GM19395 (cell line): ENCODE measurements around the gene GABRQ.

Experiments used
- ATAC-seq: cut with Tn5 transposase; IDR thresholded peaks from one replicate; pipeline ENCODE4 v1.9.1; 2021; ENCODE audit warnings: mild to moderate bottlenecking, moderate library complexity; ENCODE audit not compliant: unreplicated experiment

The GABRQ gene

GRCh38 chrX:152637649-152638442, at the start of gene GABRQ:
GABRQ (plus strand) TSS chrX:152637895; CDS start chrX:152638203, 308 bp downstream.
- no peak for ATAC-seq

GRCh38 chrX:152588206-152588605, 49.5 kb upstream of the GABRQ start:
- no peak for ATAC-seq

- no peak for ATAC-seq
These were observed 36.7 kb upstream of the GABRQ start for GRCh38 chrX:152600853-152601633.

- no peak for ATAC-seq
These were observed 35.7 kb upstream of the GABRQ start for GRCh38 chrX:152601848-152602616.

- no peak for ATAC-seq
These were observed 22.9 kb upstream of the GABRQ start for GRCh38 chrX:152614791-152615190.

- ATAC-seq: no peak
These were observed 17.8 kb upstream of the GABRQ start for GRCh38 chrX:152619897-152620296.

- peak; percentile 67 for ATAC-seq
These were observed 5.1 kb upstream of the GABRQ start for GRCh38 chrX:152632445-152633097.

GRCh38 chrX:152635941-152636340, 1.8 kb upstream of the GABRQ start:
- ATAC-seq: peak; percentile 75

- no peak for ATAC-seq
These were observed 779 bp downstream of the GABRQ start for GRCh38 chrX:152638443-152638904.

- no peak for ATAC-seq
These were observed 1.7 kb downstream of the GABRQ start for GRCh38 chrX:152639426-152639825.

- ATAC-seq: no peak
These were observed 2.5 kb downstream of the GABRQ start for GRCh38 chrX:152640034-152640818.

- ATAC-seq: no peak
These were observed 3.7 kb downstream of the GABRQ start for GRCh38 chrX:152641256-152641875.

GRCh38 chrX:152641996-152642395, 4.3 kb downstream of the GABRQ start:
- ATAC-seq: no peak

GRCh38 chrX:152642931-152643564, 5.4 kb downstream of the GABRQ start:
- ATAC-seq: no peak

- ATAC-seq: no peak
These were observed 9.3 kb downstream of the GABRQ start for GRCh38 chrX:152646961-152647360.

- no peak for ATAC-seq
These were observed 10.3 kb downstream of the GABRQ start for GRCh38 chrX:152647978-152648377.

- no peak for ATAC-seq
These were observed 14.4 kb downstream of the GABRQ start for GRCh38 chrX:152652060-152652459.

- ATAC-seq: no peak
These were observed 14.8 kb downstream of the GABRQ start for GRCh38 chrX:152652467-152652866.

- ATAC-seq: no peak
These were observed 18.4 kb downstream of the GABRQ start for GRCh38 chrX:152656087-152656486.
